CD4-positive, alpha-beta T cell (primary cell): ENCODE measurements around the gene RABGGTA. TPM values are rescaled to one million over a fixed set of nuclear protein-coding genes. Genes with fewer than 3 reads are reported as not detected.

Experiments used
- ATAC-seq: fragments of 200-7000 bp; cut with Tn5 transposase; one replicate; pipeline ENCODE4 v1.10.0; 2022; ENCODE audit warnings: mild to moderate bottlenecking; ENCODE audit not compliant: poor library complexity
- CTCF ChIA-PET: fragments of 350-600 bp; sonication (Branson Sonifier 250); formaldehyde crosslinking; loops from one replicate; lab custom pipeline; 2021; ENCODE audit warnings: antibody characterized with exemption, inconsistent platforms; lab: Charles Lee
- POLR2A ChIA-PET: fragments of 350-600 bp; sonication (Branson Sonifier 250); formaldehyde crosslinking; loops from one replicate; lab custom pipeline; 2021; ENCODE audit warnings: antibody characterized with exemption, inconsistent platforms; lab: Charles Lee
- DNase-seq, 14 experiments: peaks; one replicate each; pipeline ENCODE4 v3.0.0-alpha.2; 2013 to 2020; ENCODE audit warnings: mixed read lengths in 2 of 14
- H3K27ac ChIP-seq, 2 donors: one replicate each; pipeline versions ENCODE4 v1.5.1 to v1.7.0; 2013; ENCODE audit warnings: low read length in 2 of 2, low read depth in 1 of 2, mild to moderate bottlenecking in 1 of 2
- H3K27me3 ChIP-seq, 2 experiments: 1 replicate in 1 of 2; 2 replicates in 1 of 2; pipeline versions ENCODE4 v1.6.1 to v1.7.0; 2013; ENCODE audit warnings: low read length in 2 of 2, control low read depth in 1 of 2, mild to moderate bottlenecking in 1 of 2, moderate library complexity in 1 of 2; ENCODE audit not compliant: insufficient read depth in 2 of 2, control insufficient read depth in 1 of 2
- H3K36me3 ChIP-seq: one replicate; pipeline ENCODE4 v1.6.1; 2013; ENCODE audit warnings: low read length, control low read depth; ENCODE audit not compliant: insufficient read depth
- H3K4me1 ChIP-seq: one replicate; pipeline ENCODE4 v1.6.1; 2013; ENCODE audit warnings: low read length, control low read depth; ENCODE audit not compliant: insufficient read depth
- H3K4me3 ChIP-seq: one replicate; pipeline ENCODE4 v1.5.1; 2013; ENCODE audit warnings: mild to moderate bottlenecking, low read length, moderate library complexity
- H3K9me3 ChIP-seq, 2 experiments: 1 replicate in 1 of 2; 2 replicates in 1 of 2; pipeline versions ENCODE4 v1.6.1 to v1.7.0; 2013; ENCODE audit warnings: low read length in 2 of 2, mild to moderate bottlenecking in 2 of 2, control low read depth in 1 of 2, moderate library complexity in 1 of 2; ENCODE audit not compliant: control insufficient read depth in 1 of 2, insufficient read depth in 1 of 2
- H3K27ac Mint-ChIP-seq: one replicate; pipeline ENCODE4 v1.8.0; 2020; ENCODE audit warnings: mixed read lengths
- H3K27me3 Mint-ChIP-seq: one replicate; pipeline ENCODE4 v1.8.0; 2021; ENCODE audit warnings: mixed read lengths
- H3K36me3 Mint-ChIP-seq: one replicate; pipeline ENCODE4 v1.8.0; 2021; ENCODE audit warnings: low read depth, mixed read lengths
- H3K4me1 Mint-ChIP-seq: one replicate; pipeline ENCODE4 v1.8.0; 2021; ENCODE audit warnings: low read depth, mixed read lengths
- H3K4me3 Mint-ChIP-seq: one replicate; pipeline ENCODE4 v1.8.0; 2020; ENCODE audit warnings: mild to moderate bottlenecking, mixed read lengths
- H3K9me3 Mint-ChIP-seq: one replicate; pipeline ENCODE4 v1.8.0; 2020; ENCODE audit warnings: mixed read lengths
- intact Hi-C, 2 experiments: fragments of 100-400 bp; cut with DNase I in 1 of 2; cut with micrococcal nuclease in 1 of 2; formaldehyde crosslinking; loops; one replicate each; pipeline versions ENCODE4 v1.15.1 to v1.9.0; 2023 to 2025; cut with DNase I, micrococcal nuclease
- total RNA-seq, 174 experiments: library from RNA in 2 of 174; stranded (reverse) in 2 of 174; gene quantifications; one replicate each; pipeline ENCODE4 v1.2.3 and lab custom pipeline; 2021 to 2026
- TF ChIP-seq, protein P1 (sequence below): fragments of 200-600 bp; IDR thresholded peaks from one replicate; pipeline ENCODE4 v1.8.0; 2022; ENCODE audit warnings: antibody characterized with exemption, mild to moderate bottlenecking

The RABGGTA gene
- total RNA-seq, 2 experiments from 2014 or later, result 52.3 to 55.2 TPM

DNA sequence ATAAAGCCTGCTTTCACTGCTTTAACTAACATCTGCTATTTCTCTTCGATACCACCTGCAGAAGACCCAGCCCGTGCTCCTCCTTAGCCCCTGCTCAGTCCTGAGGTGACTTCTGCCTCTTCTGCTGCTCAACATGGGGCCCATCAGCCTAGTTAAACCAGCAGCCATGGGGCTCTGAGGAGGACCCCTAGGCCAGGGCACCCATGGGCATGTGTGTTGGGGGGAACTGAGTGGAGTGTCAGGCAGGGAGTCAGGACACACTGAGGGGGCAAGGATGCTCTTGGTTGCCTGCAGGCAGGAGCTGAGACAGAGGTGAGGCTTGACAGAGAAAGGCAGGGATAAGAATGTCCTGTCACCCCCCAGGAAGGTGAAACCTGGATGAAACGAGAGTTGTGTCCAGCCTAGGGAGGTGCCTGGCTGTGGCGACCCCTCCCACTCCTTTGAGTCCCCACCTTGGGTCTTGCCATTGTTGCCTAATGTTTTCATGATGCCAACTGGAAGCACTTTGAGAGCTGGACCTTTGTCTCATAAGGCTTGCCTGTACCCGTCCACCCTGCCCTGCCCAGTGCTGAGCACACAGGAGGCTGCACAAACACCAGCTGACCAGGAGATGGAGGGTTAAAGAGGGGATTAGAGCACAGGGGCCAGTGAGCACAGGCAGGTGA lies 12.5 kb upstream of the RABGGTA start:
- POLR2A ChIA-PET, result interaction anchor here (0.5 kb wide), 1 partner anchor 39 kb away, joined by 4 read pairs; no protein-coding TSS in a partner anchor
- no peak overlapping the region for H3K4me3 ChIP-seq
- no peak overlapping the region for H3K4me3 Mint-ChIP-seq
- H3K27ac ChIP-seq, result no peak overlapping the region
- no peaks in the 10 kb centered on the region for H3K27me3 ChIP-seq
- ATAC-seq (no peak), DNase-seq (no peak)
- peaks cover 15% of the 10 kb centered on the region for H3K4me1 Mint-ChIP-seq
- H3K36me3 Mint-ChIP-seq, result no peaks in the 10 kb centered on the region
- TF ChIP-seq, protein P1, sequence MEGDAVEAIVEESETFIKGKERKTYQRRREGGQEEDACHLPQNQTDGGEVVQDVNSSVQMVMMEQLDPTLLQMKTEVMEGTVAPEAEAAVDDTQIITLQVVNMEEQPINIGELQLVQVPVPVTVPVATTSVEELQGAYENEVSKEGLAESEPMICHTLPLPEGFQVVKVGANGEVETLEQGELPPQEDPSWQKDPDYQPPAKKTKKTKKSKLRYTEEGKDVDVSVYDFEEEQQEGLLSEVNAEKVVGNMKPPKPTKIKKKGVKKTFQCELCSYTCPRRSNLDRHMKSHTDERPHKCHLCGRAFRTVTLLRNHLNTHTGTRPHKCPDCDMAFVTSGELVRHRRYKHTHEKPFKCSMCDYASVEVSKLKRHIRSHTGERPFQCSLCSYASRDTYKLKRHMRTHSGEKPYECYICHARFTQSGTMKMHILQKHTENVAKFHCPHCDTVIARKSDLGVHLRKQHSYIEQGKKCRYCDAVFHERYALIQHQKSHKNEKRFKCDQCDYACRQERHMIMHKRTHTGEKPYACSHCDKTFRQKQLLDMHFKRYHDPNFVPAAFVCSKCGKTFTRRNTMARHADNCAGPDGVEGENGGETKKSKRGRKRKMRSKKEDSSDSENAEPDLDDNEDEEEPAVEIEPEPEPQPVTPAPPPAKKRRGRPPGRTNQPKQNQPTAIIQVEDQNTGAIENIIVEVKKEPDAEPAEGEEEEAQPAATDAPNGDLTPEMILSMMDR, result no peak
- H3K27me3 Mint-ChIP-seq, result no peaks in the 10 kb centered on the region
- H3K9me3 ChIP-seq, result no peaks in the 10 kb centered on the region
- no peak overlapping the region for H3K27ac Mint-ChIP-seq
- H3K9me3 Mint-ChIP-seq, result no peaks in the 10 kb centered on the region
- peaks cover 15% of the 10 kb centered on the region for H3K4me1 ChIP-seq
- intact Hi-C loops, result no loop called here
- CTCF ChIA-PET, result no interaction called here
- H3K36me3 ChIP-seq, result no peaks in the 10 kb centered on the region

DNA sequence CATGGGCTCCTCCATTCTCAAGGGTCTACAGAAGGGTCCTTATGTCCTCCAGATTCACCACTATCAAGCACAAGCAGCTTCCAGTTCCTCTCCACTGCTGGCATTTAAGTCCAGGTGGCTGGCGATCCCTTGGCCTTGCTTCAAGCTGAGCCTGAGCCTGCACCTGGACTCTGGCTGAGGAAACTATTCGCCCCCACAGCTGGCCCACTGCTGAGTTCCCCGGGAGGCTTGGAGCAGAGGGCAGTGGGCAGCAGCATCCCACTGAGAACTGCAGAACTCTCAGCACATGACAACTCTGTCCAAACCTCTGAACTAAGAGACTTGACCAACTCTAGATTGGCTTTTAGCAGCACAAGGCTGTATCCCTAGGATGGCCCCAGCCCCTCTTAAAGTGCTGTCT lies 11.3 kb upstream of the RABGGTA start:
- H3K4me1 ChIP-seq, result peaks cover 26% of the 10 kb centered on the region
- POLR2A ChIA-PET, result no interaction called here
- H3K27ac ChIP-seq, result no peak overlapping the region
- H3K9me3 ChIP-seq, result no peaks in the 10 kb centered on the region
- H3K4me1 Mint-ChIP-seq, result peaks cover 25% of the 10 kb centered on the region
- no peak overlapping the region for H3K4me3 ChIP-seq
- no peak overlapping the region for H3K27ac Mint-ChIP-seq
- no peaks in the 10 kb centered on the region for H3K36me3 ChIP-seq
- DNase-seq (no peak), ATAC-seq (no peak)
- no peaks in the 10 kb centered on the region for H3K27me3 Mint-ChIP-seq
- no peaks in the 10 kb centered on the region for H3K9me3 Mint-ChIP-seq
- CTCF ChIA-PET, result interaction anchor here (0.8 kb wide), 1 partner anchor 14 kb away, joined by 3 read pairs; no protein-coding TSS in a partner anchor
- intact Hi-C loops, result no loop called here
- no peaks in the 10 kb centered on the region for H3K36me3 Mint-ChIP-seq
- TF ChIP-seq, protein P1, result no peak
- H3K27me3 ChIP-seq, result no peaks in the 10 kb centered on the region
- no peak overlapping the region for H3K4me3 Mint-ChIP-seq

DNA sequence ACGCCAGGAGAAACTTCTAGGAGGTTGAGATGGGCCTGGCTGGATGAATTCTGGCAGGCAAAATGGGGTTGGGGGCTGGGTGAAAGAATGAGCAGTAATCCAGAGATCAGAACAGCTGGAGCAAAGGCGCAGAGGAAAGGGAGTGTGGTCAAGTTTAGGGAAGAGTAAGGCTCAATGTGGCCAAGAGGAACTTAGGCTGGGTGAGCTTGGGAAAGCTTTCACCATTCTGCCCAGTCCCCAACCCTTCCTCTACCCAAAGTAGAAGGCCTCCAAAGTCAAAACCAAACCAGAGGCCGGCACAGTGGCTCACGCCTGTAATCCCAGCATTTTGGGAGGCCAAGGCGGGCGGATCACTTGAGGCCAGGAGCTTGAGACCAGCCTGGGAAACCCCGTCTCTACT lies 10.2 kb upstream of the RABGGTA start:
- Mint-ChIP-seq H3K4me1 (peaks cover 32% of the 10 kb centered on the region), H3K9me3 (no peaks in the 10 kb centered on the region), H3K36me3 (no peaks in the 10 kb centered on the region), H3K27me3 (no peaks in the 10 kb centered on the region), H3K27ac (no peak overlapping the region), H3K4me3 (no peak overlapping the region)
- H3K27ac ChIP-seq, result no peak overlapping the region
- H3K4me1 ChIP-seq, result peaks cover 28% of the 10 kb centered on the region
- POLR2A ChIA-PET, result no interaction called here
- H3K4me3 ChIP-seq, result no peak overlapping the region
- H3K9me3 ChIP-seq, result no peaks in the 10 kb centered on the region
- H3K27me3 ChIP-seq, result no peaks in the 10 kb centered on the region
- CTCF ChIA-PET, result interaction anchor here (4.0 to 4.4 kb wide), 2 partner anchors 11 to 16 kb away, joined by 20 to 24 read pairs; partner anchors contain the start of genes DHRS1, NOP9 and RABGGTA
- no peak for DNase-seq
- intact Hi-C loops, result no loop called here
- ATAC-seq, result no peak
- no peaks in the 10 kb centered on the region for H3K36me3 ChIP-seq
- TF ChIP-seq, protein P1, result no peak
